Globus pallidus (tissue), 1 donor: ENCODE results near the gene CPN2.
A peak's percentile ranks its signal among the peaks of the same experiment; 100 is the strongest.

ENCODE experiments used
- DNase-seq: peaks from one replicate; pipeline ENCODE4 v3.0.0-alpha.2; 2015; ENCODE audit warnings: low spot score

The CPN2 gene

DNA sequence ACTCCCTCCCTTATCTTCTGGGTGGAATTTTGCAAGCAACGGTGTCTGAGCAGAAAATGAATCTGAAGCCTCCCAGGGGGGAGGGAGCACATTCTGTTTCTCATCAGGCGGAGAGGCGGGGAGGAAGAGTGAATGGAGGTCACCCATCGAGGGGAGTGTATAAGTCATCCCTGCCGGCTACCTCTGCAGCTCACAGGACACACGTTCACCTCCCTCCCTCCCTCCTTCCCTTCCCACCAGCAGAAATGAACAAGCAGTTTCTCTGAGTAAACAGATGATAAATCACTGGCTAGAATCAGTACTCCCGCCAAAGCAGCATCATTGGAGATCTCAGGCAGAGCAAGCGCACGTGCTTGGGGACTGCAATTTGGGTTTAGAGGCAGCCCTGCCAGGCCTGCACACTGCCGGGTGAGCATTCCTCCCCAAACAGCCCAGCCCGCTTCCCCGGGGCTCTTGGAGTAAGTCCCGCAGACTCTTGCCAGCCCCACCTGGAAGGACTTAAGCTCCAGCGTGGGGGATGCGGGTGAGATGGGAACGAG is 38.3 kb downstream of the CPN2 start:
- no peak for DNase-seq

GRCh38 chr3:194312186-194312742 is 38.9 kb downstream of the CPN2 start:
- no peak for DNase-seq

DNA sequence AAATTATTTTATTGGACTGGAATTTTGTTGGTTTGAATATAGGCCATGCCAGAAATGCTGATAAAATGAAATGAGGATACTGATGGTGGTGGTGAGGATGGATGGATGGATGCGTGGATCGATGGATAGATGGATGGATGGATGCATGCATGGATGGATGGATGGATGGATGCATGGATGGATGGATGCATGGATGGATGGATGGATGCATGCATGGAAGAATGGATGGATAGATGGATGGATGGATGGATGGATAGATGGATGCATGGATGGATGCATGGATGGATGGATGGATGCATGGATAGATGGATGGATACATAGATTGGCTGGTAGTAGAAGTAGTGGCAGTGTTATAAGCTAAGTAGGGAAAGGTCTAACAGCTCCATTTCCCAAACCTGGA is 40.1 kb downstream of the CPN2 start:
- DNase-seq, result no peak

DNA sequence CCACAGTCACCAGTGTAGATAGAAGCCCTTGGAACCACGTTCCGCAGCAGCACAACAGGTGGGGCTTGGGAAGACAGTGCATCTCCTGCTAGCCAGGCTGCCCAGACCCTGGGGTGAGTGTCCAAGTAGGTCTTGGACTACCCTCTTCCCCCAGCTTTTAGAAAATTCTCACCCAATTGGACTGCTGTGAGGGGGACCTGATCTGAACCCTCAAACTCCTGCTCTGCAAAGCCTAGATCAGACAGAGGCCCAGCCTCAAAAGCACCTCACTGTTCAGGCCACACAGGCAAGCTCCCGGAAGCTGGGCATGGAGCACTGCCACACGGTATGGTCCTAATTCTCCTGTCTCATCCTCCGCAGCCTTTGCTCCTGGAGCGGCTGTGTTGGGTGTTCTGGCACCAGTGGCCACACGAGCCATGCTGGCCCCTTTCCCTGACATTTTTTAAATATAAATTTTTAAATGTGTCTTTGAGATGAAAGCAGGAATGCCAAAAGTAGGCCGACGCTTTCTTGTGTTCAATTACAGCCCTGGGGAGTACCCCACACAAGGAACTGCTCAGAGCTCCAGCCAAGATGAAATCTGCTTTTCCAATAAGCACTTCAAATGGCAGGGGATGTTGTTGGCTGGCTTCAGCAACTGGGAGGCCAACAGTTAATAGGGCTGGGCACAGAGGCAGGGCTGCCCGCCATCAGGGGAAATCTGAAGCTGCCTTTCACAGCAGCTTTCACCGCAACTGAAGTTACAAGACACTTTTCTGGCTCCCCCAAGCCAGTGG is 40.9 kb downstream of the CPN2 start:
- DNase-seq, result no peak

GRCh38 chr3:194308601-194309449 is 42.3 kb downstream of the CPN2 start:
- no peak for DNase-seq

DNA sequence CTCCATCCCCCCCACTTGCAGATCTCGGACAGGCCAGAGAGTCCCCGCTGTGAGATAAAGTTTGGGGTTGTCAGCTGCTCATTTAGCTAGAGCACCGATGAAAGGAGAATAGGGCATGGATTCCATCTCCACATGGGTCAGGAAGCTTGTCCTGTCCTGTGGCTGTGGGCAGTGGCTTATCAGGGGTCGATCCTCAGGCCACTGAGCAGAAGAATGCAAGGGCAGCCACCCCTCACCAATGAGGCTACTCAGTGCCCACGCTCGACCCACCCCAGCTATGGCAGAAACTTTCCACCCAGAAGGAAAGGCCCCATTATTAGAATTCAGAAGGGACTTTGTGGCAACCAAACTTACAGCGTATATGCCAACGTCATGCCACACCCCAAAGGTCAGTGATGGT is 43.3 kb downstream of the CPN2 start:
- DNase-seq, result no peak

DNA sequence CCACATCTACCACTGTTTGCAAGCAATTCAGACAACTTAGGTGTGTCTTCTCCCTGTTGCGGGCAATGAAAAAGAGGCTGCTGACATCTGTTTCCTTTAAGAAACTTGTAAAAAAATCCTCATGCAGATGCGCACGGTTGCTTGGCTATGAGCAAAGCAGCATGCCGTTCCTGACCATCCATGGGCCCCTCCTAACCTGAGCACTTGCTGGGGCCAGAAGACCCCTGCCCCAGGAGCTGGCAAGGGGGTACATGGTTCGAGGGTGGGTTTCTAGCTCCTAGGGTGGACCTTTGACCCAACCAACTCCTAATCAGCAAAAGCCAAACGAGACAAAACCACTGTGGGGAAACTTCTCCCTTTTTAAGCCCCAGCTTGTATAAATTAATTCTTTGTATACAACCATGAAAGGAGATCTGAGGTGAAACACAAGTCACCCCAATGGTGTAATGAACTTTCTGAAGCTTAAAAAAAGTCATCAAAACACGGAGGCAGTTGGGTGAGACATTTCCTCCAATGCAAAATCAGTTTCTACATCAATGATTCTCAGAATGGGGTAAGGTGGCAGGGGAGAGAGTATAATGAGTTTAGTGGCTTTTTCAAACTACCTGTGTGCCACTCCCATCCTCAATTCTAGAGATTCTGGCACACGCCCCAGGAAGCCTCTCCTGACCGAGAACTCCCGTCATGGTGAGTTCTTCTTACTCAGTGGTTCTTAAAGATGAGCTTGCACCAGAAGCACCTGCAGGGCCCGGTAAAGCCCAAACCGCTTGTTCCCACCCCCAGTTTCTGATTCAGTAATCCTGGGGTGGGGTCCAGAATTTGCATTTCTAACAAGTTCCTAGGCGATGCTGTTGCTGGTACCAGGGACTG is 44.1 kb downstream of the CPN2 start:
- DNase-seq, result no peak

GRCh38 chr3:194306109-194306686 is 44.9 kb downstream of the CPN2 start:
- no peak for DNase-seq

GRCh38 chr3:194305356-194306108 is 45.6 kb downstream of the CPN2 start:
- no peak for DNase-seq

GRCh38 chr3:194304186-194304917 is 46.8 kb downstream of the CPN2 start:
- DNase-seq, result no peak

DNA sequence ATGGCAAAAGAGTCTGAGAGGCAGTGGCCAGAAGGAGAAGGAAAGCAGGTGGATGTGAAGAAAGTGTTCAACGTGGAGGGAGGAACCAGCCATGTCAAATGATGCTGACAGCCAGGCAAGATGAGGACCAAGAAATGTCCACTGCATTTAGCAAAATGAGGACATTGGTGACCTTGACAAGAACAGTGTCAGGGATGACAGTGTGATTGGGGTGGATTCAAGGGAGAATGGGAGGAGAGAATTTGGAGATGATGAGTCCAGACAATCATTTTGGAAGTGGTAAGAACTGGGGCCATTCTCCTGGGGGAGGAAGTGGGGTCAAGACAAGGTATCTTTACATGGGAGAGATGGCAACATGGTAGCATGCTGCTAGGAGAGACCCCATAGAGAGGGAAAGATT is 47.4 kb downstream of the CPN2 start:
- no peak for DNase-seq

DNA sequence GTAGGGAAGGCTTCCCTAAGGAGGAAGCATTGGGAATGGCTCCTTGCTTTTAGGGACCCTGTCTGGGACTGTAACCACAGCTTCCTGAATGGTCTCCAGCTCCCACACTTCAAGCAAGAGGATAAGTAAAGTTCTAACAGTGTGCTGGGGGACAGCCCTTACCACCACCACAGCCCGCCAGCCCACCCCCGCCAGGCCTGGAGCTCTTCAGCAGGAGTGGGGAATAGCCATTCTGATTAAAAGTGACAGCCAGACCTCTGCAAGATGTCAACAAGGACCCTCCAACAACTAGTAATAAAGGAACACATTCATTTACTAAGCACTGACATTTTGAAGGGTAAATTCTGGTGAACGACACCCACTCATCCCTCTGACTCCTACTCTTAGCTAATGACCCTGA is 49.4 kb downstream of the CPN2 start:
- no peak for DNase-seq

DNA sequence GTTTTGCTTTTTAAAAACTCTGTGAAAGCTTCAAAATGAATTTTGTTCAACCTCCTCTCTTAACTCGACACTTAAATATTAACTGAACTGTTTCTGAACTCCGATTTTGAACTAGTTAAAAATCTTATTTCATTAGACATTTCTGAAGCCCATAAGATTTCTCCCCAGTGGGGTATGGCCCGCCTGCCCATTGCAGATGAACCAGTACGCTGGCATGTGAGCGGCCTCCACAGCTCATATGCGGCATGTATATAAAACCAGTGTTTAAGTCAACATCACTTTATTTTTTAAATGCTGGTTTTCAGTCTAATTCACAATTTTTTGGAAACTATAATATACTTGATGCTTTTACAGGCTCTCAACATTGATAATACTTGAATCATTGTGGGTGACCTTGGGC is 50.2 kb downstream of the CPN2 start:
- no peak for DNase-seq

- peak; percentile 60 for DNase-seq
These were observed 50.8 kb downstream of the CPN2 start for GRCh38 chr3:194300382-194300758.

DNA sequence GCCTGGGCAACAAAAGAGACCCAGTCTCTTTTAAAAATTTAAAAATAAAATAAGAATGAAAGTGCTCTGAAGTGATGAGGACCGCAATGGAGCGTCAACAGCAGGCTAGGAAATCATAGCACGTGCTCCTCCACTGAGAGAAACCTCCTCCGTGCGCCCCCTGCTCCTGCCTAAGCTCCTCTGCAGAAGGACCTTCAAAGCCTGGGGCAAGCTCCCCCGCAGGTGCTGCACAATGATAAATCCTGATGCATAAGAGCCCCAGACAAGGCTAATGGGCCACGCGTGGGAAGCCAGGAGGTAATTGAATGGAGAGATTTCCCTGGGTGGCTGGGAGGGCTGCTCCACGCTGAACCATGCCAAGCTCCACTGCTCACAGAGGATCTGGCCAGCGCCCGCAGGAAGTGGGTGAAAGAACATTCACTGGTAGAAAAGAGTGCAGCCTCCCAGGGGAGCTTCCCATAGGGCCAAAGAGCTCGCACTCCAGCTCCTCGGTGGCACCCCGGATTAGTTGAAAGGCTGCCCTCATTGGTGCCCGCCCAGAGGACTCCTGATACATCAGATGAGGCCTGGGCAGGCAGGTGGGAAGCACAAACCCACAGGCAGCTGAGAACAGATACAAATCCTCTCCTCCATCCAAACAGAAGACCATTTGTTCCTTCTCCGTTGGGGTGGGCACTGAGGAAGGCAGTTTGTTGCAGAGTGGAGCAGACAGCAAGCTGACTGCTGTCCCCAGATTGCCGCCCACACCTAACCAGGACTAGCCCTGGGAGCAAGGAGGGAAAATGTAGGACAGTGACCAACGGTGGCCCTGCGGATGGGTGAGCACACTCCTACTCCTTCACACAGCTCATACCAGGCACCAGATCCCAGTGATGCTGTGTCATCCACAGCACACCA is 52.5 kb downstream of the CPN2 start:
- DNase-seq, result no peak

DNA sequence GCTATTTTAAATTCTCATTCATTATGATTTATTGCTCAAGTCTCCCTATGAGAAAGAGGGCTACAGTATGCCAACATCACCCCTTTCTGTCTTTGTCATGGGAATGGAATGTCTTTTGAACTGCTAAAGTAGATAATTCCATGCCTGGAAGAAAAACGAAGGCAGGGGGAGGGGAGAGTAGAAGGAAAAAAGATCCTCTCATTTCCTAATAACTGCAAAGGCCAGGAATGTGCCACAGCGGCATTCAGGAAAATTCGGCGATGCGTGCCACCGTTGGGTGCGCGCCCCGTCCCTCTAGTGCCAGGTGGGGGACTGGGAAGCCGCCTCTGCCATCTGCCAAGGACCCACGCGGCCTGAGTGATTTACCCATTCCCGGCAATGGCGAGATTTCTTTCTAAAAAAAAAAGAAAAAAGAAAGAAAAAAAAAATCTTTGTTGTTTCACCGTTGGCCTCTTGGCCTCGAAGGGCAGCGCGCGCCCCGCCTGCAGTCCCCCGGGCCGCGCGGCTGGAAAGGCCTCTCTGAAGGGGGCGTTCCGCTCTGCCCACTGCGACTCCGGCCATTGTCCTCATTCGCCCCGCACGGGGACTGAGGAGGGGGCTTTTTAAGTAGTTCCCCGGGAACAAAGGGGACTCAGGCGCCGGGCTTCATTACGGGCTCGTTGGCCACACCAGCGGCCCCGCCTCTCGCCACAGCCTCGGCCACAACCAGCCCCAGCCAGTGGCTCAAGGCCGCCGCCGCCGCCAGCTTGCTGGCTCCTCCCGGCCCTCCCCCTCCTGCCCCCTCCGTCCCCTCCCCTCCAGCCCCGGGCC is 54.5 kb downstream of the CPN2 start:
- DNase-seq, result no peak

DNA sequence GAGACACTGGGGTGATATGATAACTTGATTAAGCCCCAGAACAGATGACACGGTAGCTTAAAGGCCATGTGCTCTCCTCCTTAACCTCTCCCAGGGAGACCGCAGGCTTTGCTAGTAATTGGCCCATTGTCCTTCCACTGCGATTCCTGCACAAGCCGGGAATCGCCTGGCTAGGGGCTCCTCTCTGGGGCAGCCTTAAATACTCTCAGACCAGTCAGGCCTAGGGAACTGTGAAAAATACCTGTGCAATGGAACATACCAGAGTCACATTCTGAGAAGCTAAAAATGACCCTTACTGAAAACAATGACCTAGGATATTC is 56.3 kb downstream of the CPN2 start:
- DNase-seq, result no peak

DNA sequence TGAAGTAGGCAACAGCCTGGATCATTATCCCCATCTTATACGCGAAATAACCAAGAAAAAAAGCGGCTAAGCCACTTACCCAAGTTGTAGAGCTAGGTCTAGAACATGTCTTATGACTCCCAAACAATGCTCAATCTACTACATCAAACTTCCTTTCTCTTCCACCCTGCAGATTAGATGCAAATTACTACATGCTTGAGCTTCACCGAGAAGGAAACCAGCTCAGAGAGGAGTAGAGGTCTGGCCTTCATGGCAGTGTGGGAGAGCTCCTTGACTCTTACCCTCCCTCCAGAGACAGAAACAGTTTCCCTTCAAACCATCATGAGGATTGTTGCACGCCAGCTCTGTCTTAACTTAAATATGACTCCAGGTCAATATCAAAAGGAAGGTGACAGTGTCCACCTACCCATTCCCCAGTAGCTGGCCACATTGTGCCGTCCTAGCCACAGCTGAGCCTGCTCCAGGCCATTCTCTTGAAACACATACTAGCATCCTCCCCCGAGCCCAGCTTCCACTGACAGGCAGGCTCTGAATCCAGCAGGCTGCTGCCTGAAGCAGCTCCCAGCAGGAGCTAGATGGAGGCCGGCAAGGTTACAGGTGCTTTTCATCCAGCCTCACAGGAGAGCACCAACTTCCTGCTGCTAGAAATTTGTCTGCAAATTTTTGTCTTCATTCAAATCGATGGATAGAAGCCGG is 56.8 kb downstream of the CPN2 start:
- DNase-seq, result no peak
